DOHH2 (cell line): ENCODE results near the gene PTEN.

Source experiments
- H3F3A ChIP-seq: fragments of 200-600 bp; sonication (generic), shearing (Covaris generic); 2 replicates; pipeline ENCODE4 v1.6.0; 2016; ENCODE audit warnings: antibody characterized with exemption, mild to moderate bottlenecking; ENCODE audit not compliant: control insufficient read depth, insufficient read depth
- H3K27ac ChIP-seq: fragments of 200-600 bp; sonication (generic); 2 replicates; pipeline ENCODE4 v1.5.1; 2014; ENCODE audit warnings: low read depth, mild to moderate bottlenecking, low read length, moderate library complexity
- H3K27me3 ChIP-seq: fragments of 200-600 bp; sonication (generic); 2 replicates; pipeline ENCODE4 v1.6.1; 2014; ENCODE audit warnings: mild to moderate bottlenecking, low read length, mixed read lengths; ENCODE audit not compliant: control insufficient read depth
- H3K36me3 ChIP-seq: fragments of 200-600 bp; sonication (generic); 2 replicates; pipeline ENCODE4 v1.6.1; 2014; ENCODE audit warnings: mild to moderate bottlenecking, low read length, moderate library complexity, mixed read lengths; ENCODE audit not compliant: control insufficient read depth
- H3K4me1 ChIP-seq: fragments of 200-600 bp; sonication (generic); 2 replicates; pipeline ENCODE4 v1.6.1; 2014; ENCODE audit warnings: mild to moderate bottlenecking, low read length, mixed read lengths; ENCODE audit not compliant: control insufficient read depth
- H3K4me2 ChIP-seq: fragments of 200-600 bp; sonication (generic); 2 replicates; pipeline ENCODE4 v1.6.0; 2014; ENCODE audit warnings: mild to moderate bottlenecking, low read length, moderate library complexity
- H3K4me3 ChIP-seq: fragments of 200-600 bp; sonication (generic); 2 replicates; pipeline ENCODE4 v1.5.1; 2014; ENCODE audit warnings: mild to moderate bottlenecking, low read length, mixed read lengths
- H3K79me2 ChIP-seq: fragments of 200-600 bp; sonication (generic); 2 replicates; pipeline ENCODE4 v1.6.1; 2014; ENCODE audit warnings: mild to moderate bottlenecking, low read length, mixed read lengths; ENCODE audit not compliant: control insufficient read depth
- H3K9me2 ChIP-seq: fragments of 200-600 bp; sonication (generic); replicated peaks from 2 replicates; pipeline ENCODE4 v1.6.1; 2014; ENCODE audit warnings: mild to moderate bottlenecking, low read length, mixed read lengths; ENCODE audit not compliant: control insufficient read depth
- H3K9me3 ChIP-seq: fragments of 200-600 bp; sonication (generic); 2 replicates; pipeline ENCODE4 v1.6.1; 2014; ENCODE audit warnings: antibody characterized with exemption, low read length, mixed read lengths; ENCODE audit not compliant: control insufficient read depth, insufficient read depth
- H4K20me1 ChIP-seq: fragments of 200-600 bp; sonication (generic); 2 replicates; pipeline ENCODE4 v1.6.0; 2014; ENCODE audit warnings: low read depth, mild to moderate bottlenecking, antibody characterized with exemption, low read length, moderate library complexity; ENCODE audit not compliant: control insufficient read depth, insufficient read depth
- EZH2phosphoT487 ChIP-seq: fragments of 200-600 bp; sonication (generic); IDR thresholded peaks from 2 replicates; pipeline ENCODE4 v1.6.1; 2017; ENCODE audit warnings: borderline replicate concordance, mild to moderate bottlenecking, antibody characterized with exemption, low read length, moderate library complexity, mixed read lengths
- TF ChIP-seq, protein P1 (sequence below): fragments of 200-600 bp; sonication (generic); IDR thresholded peaks from one replicate; pipeline ENCODE4 v1.5.1; 2014; ENCODE audit warnings: antibody characterized with exemption, mild to moderate bottlenecking, low read depth, low read length; ENCODE audit not compliant: poor library complexity, severe bottlenecking

The PTEN gene

DNA sequence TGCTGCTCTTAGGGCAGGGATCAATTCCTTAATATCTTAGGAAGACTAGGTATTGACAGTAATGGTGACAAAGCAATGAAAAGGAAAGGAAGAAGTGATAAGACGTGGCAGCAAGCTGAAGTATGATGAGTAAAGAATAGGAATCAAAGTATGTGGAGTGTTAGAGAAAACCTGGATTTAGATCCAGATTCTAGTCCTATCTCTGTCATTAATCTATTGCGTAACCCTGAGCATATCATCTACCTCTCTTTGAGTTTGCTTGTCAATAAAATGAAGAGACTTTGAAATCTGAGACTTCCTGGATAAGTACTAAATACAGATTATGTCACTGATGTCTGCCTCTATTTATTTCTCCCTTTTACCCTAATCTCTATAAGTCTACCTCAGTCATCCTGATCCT, 89.2 kb downstream of the PTEN start:
- no peak overlapping the region for H3K4me2 ChIP-seq
- peaks cover 13% of the 10 kb centered on the region for H3F3A ChIP-seq
- H3K4me1 ChIP-seq: no peaks in the 10 kb centered on the region
- no peaks in the 10 kb centered on the region for H3K9me2 ChIP-seq
- no peak overlapping the region for H3K27ac ChIP-seq
- no peaks in the 10 kb centered on the region for H3K9me3 ChIP-seq
- H3K27me3 ChIP-seq: no peaks in the 10 kb centered on the region
- H3K4me3 ChIP-seq: no peak overlapping the region
- H3K79me2 ChIP-seq: peaks cover 9% of the 10 kb centered on the region
- H4K20me1 ChIP-seq: no peaks in the 10 kb centered on the region
- no peak for TF ChIP-seq EZH2phosphoT487
- TF ChIP-seq, protein P1, sequence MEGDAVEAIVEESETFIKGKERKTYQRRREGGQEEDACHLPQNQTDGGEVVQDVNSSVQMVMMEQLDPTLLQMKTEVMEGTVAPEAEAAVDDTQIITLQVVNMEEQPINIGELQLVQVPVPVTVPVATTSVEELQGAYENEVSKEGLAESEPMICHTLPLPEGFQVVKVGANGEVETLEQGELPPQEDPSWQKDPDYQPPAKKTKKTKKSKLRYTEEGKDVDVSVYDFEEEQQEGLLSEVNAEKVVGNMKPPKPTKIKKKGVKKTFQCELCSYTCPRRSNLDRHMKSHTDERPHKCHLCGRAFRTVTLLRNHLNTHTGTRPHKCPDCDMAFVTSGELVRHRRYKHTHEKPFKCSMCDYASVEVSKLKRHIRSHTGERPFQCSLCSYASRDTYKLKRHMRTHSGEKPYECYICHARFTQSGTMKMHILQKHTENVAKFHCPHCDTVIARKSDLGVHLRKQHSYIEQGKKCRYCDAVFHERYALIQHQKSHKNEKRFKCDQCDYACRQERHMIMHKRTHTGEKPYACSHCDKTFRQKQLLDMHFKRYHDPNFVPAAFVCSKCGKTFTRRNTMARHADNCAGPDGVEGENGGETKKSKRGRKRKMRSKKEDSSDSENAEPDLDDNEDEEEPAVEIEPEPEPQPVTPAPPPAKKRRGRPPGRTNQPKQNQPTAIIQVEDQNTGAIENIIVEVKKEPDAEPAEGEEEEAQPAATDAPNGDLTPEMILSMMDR: no peak
- peaks cover 79% of the 10 kb centered on the region for H3K36me3 ChIP-seq

DNA sequence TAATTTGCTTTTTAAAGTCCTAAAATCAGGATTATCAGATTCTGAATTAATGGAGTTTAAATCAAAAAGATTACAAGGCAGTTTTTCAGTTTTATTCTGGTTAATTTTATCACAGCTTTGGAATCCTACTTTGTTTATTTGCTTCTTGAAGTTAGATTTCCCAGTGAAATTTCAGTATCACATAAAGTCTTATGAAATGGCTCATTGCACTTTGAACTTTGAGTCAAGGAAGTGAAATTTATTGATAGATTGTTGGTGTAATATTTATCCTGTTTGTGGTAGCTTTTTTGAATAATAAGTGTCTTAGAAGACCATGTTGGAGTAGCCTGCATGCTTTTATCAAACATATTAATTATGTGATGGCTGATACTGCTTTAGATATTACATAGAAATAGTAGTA, 92.6 kb downstream of the PTEN start:
- TF ChIP-seq, protein P1: no peak
- no peak for TF ChIP-seq EZH2phosphoT487
- H3K4me1 ChIP-seq: no peaks in the 10 kb centered on the region
- peaks cover 7% of the 10 kb centered on the region for H3K79me2 ChIP-seq
- no peak overlapping the region for H3K4me3 ChIP-seq
- H3K36me3 ChIP-seq: peaks cover 91% of the 10 kb centered on the region
- H3K9me2 ChIP-seq: no peaks in the 10 kb centered on the region
- H3K27me3 ChIP-seq: no peaks in the 10 kb centered on the region
- no peak overlapping the region for H3K27ac ChIP-seq
- no peaks in the 10 kb centered on the region for H3K9me3 ChIP-seq
- H3K4me2 ChIP-seq: no peak overlapping the region
- H4K20me1 ChIP-seq: no peaks in the 10 kb centered on the region
- H3F3A ChIP-seq: peaks cover 13% of the 10 kb centered on the region

DNA sequence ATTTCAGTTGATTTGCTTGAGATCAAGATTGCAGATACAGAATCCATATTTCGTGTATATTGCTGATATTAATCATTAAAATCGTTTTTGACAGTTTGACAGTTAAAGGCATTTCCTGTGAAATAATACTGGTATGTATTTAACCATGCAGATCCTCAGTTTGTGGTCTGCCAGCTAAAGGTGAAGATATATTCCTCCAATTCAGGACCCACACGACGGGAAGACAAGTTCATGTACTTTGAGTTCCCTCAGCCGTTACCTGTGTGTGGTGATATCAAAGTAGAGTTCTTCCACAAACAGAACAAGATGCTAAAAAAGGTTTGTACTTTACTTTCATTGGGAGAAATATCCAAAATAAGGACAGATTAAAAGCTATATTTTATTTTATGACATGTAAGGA, 94.3 kb downstream of the PTEN start:
- H3K79me2 ChIP-seq: peaks cover 4% of the 10 kb centered on the region
- H3K9me2 ChIP-seq: no peaks in the 10 kb centered on the region
- H4K20me1 ChIP-seq: no peaks in the 10 kb centered on the region
- no peaks in the 10 kb centered on the region for H3K27me3 ChIP-seq
- H3K4me2 ChIP-seq: no peak overlapping the region
- peaks cover 13% of the 10 kb centered on the region for H3F3A ChIP-seq
- H3K36me3 ChIP-seq: peaks cover 88% of the 10 kb centered on the region
- no peak overlapping the region for H3K27ac ChIP-seq
- TF ChIP-seq EZH2phosphoT487: no peak
- TF ChIP-seq, protein P1: no peak
- H3K9me3 ChIP-seq: no peaks in the 10 kb centered on the region
- H3K4me1 ChIP-seq: no peaks in the 10 kb centered on the region
- H3K4me3 ChIP-seq: no peak overlapping the region

DNA sequence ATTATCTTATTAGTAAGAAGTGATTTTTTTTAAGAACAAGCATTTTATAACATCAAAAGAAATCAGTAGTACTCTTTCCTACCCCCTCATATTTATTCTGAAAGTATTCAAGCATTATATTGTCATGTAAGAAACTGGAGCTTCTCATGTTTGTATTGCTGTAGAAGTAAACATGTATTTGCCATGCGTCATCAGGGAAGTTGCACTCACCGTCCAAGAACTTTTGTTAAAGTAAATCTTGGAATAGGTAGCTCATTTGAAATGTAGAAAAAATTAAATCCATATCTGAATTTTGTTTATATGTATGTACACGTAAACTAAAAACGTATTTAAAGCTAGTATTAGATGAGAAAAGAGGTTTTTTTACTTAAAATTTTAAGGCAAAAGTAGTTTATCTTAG, 96.8 kb downstream of the PTEN start:
- H3K4me3 ChIP-seq: no peak overlapping the region
- H3K9me3 ChIP-seq: no peaks in the 10 kb centered on the region
- no peaks in the 10 kb centered on the region for H3K9me2 ChIP-seq
- H3K4me2 ChIP-seq: no peak overlapping the region
- H4K20me1 ChIP-seq: no peaks in the 10 kb centered on the region
- H3K79me2 ChIP-seq: peaks cover 4% of the 10 kb centered on the region
- no peaks in the 10 kb centered on the region for H3K27me3 ChIP-seq
- no peaks in the 10 kb centered on the region for H3K4me1 ChIP-seq
- H3F3A ChIP-seq: peaks cover 12% of the 10 kb centered on the region
- H3K27ac ChIP-seq: no peak overlapping the region
- H3K36me3 ChIP-seq: peaks cover 90% of the 10 kb centered on the region
- TF ChIP-seq, protein P1: no peak
- no peak for TF ChIP-seq EZH2phosphoT487
